ENCODE results near the gene RNF32.
"Not testable (repeated sequence)": the region's sequence is repeated elsewhere in the genome, so short reads cannot be mapped to it uniquely, and the experiment has no call there.

RNF32 gene

DNA sequence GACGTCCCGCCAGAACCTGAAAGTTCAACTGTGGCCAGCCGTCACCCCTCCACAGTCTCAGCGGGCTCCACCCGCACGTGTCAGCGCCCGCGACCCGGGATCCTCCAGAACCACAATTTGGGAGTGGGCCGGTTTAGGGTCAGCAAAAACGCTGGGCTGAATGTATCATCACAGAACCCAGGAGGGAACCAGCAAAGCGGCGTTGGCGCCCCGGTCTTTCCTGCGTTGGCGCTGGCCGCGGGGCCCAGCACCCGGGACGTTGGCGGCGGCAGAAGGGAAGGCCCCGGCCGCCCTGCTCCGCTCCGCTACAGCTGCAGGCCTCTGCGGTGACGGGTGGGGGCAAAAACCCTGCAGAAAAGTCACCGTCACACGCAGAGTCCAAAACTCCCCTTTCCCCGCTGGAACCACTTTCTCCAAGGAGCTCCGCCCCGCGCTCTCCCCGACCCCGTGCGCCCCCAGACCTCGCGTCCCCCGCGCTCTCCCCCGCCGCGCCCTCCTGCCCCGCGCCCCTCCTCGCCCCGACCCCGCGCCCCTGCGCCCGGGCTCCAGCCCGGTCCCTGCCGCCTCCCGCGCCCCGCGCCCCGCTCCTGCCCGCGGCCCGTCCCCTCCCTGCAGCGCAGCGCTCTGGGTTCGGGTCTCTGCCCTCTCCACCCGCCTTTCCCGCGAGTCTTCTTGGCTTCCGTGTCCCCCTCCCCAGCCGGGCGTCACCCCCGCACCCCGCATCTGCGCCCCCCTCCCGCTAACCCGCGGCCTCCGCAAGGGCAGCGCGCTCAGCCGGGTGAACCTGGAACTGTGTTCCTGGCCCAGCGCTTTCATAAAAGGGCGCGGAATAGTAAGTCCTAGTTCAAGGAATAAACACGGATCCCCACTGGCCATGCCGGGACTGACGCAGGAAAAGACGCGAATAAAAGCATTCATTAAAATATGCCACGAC is 24.0 kb upstream of the RNF32 start:
- no peak for DNase-seq (ENCODE audit: extremely low read depth, low read depth)
- TF ChIP-seq, protein P1, sequence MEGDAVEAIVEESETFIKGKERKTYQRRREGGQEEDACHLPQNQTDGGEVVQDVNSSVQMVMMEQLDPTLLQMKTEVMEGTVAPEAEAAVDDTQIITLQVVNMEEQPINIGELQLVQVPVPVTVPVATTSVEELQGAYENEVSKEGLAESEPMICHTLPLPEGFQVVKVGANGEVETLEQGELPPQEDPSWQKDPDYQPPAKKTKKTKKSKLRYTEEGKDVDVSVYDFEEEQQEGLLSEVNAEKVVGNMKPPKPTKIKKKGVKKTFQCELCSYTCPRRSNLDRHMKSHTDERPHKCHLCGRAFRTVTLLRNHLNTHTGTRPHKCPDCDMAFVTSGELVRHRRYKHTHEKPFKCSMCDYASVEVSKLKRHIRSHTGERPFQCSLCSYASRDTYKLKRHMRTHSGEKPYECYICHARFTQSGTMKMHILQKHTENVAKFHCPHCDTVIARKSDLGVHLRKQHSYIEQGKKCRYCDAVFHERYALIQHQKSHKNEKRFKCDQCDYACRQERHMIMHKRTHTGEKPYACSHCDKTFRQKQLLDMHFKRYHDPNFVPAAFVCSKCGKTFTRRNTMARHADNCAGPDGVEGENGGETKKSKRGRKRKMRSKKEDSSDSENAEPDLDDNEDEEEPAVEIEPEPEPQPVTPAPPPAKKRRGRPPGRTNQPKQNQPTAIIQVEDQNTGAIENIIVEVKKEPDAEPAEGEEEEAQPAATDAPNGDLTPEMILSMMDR (IDR thresholded peaks at IDR 0.05; ENCODE audit: low read depth, low read length) = no peak

DNA sequence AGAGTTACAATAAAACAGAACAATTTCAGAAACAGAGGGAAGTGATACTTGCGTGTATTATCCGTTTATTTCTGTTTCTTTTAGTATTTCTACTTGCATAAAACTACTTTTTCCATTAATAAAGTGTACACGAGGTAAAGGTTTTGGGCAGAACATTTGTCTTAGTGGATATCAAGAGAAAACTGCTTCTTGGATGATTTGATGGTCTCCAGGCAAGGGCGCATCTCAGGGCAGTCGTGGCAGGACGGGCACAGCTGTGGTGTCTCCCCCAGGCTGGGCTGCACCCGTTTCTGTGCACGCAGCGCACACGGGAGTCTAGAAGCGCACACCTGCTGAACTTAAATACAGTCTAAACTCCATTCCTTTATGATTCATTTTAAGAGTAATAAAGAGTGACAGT is 23.4 kb upstream of the RNF32 start:
- TF ChIP-seq, protein P1 (IDR thresholded peaks at IDR 0.05; ENCODE audit: low read depth, low read length) = no peak
- no peak for DNase-seq (ENCODE audit: extremely low read depth, low read depth)

DNA sequence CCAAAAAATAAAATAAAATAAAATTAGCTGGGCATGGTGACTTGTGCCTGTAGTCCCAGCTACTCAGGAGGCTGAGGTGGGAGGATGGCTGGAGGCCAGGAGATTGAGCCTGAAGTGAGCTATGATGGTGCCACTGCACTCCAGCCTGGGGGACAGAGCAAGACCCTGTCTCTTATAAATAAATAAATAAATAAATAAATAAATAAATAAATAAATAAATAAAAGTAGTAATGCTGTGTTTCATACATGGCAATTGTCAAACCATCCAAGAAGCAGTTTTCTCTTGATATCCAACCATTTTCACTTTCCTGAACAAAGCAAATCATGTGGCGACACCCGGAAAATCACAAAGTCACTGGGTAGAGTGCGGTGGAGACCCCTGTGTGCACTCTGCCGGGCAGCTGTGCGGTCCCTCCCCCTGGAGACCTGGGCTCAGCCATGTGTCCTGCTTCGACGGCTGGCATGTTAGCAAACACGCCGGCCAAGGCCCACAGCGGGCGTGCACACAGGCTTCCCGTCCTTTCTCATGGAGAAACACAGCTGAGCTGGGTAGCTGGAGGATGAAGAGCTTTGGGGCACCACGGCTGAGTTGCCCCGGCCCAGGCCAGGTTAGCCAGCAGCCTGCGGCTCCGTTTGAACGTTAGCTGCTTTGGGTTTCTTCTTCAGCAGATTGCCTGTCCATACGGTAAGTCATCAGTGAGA is 22.3 kb upstream of the RNF32 start:
- DNase-seq (ENCODE audit: extremely low read depth, low read depth) = no peak
- TF ChIP-seq, protein P1 (IDR thresholded peaks at IDR 0.05; ENCODE audit: low read depth, low read length) = no peak

DNA sequence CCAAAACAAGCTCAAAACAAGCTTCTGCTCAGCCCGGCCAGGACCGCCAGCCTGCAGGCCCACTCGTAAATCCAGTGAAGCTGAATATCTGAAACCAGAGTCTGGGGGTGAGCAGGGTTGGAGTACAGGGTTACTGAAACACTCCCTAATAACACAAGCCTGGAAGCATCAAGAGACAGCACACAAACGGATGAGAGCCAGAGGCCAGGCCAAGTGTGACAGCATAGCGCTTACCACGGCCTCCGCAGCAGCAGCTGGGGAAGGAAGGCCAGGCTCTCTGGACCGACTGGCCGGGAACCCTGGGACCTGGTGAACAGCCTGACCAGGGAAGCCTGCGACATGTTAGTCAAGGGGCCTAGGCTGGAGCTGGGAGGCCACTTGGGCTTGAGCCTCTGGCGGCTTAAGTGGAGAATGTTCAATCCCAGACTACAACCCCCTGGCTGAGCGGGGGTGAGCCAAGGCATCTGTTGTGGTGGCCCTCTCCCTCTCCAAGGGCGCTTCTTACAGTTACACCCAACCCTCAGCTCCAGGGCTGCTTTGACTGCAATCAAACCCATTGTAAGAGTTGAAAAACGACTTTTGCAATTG is 21.7 kb upstream of the RNF32 start:
- TF ChIP-seq, protein P1 (IDR thresholded peaks at IDR 0.05; ENCODE audit: low read depth, low read length) = no peak
- no peak for DNase-seq (ENCODE audit: extremely low read depth, low read depth)

DNA sequence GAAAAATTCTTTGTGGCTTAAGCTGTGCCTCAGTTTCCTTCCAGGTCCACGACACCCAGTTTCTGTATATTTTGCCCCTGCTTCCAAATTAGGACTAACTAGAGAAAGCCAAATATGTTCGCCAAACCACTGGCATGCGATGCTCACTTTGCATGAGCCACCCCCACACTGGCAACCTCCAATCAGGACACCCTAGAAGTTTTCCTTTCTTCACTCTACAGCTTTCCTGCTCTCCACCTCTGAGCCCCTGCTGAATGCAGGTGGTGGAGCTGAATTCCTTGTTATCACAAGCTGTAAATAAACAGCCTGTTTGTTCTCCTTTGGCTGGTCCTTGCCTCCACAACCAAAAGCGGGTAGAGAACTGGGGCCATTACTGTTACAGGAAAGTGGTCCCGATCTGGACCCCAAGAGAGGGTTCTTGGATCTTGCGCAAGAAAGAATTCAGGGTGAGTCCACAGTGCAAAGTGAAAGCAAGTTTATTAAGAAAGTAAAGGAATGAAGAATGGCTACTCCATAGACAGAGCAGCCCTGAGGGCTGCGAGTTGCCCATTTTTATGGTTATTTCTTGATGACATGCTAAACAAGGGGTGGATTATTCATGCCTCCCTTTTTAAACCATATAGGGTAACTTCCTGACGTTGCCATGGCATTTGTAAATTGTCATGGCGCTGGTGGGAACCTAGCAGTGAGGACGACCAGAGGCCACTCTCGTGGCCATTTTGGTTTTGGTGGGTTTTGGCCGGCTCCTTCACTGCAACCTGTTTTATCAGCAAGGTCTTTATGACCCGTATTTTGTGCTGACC is 20.9 kb upstream of the RNF32 start:
- not testable (repeated sequence) for DNase-seq (ENCODE audit: extremely low read depth, low read depth)

DNA sequence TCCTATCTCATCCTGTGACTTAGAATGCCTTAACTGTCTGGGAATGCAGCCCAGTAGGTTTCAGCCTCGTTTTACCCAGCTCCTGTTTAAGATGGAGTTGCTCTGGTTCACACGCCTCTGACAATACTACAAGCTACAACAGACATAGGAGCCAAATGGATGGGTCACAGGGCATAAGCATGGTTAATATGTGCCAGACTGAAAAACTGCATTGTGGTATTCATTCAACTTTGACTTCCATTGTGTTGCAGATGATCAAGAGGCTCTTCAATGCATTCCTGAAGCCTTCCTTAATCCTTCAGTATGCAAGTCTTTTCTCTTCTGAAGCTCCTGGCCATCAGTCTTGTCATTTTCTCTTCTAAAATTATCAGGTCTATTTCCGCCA is 20.3 kb upstream of the RNF32 start:
- TF ChIP-seq, protein P1 (IDR thresholded peaks at IDR 0.05; ENCODE audit: low read depth, low read length) = no peak
- DNase-seq (ENCODE audit: extremely low read depth, low read depth) = no peak

DNA sequence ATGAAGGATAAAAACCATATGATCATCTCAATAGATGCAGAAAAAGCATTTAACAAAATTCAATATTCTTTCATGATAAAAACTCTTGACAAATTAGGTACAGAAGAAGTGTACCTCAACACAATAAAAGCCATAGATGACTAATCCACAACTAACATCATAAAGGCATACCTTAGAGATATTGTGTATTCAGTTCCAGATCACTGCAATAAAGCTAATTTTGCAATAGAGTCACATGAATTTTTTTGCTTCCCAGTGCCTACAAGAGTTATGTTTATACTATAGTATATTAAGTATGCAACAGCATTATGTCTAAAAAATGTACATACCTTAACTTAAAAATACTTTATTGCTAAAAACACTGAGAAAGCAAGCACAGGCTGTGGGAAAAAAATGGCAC is 18.9 kb upstream of the RNF32 start:
- DNase-seq (ENCODE audit: extremely low read depth, low read depth) = no peak
- TF ChIP-seq, protein P1 (IDR thresholded peaks at IDR 0.05; ENCODE audit: low read depth, low read length) = no peak
